Chondrocyte (in vitro differentiated cells): ENCODE results near the gene ANKRD11. TPM values are rescaled to one million over a fixed set of nuclear protein-coding genes. Genes with fewer than 3 reads are reported as not detected.

Experiments
- DNase-seq: peaks from one replicate; pipeline ENCODE4 v3.0.0; 2021; ENCODE audit warnings: mixed read lengths, low spot score
- H3K27ac Mint-ChIP-seq: one replicate; pipeline ENCODE4 v1.8.0; 2021; ENCODE audit warnings: mild to moderate bottlenecking, moderate library complexity, mixed read lengths; ENCODE audit not compliant: unreplicated experiment
- H3K27me3 Mint-ChIP-seq: 2 replicates; pipeline ENCODE4 v1.8.0; 2021; ENCODE audit warnings: low read depth, mixed read lengths
- H3K36me3 Mint-ChIP-seq: 2 replicates; pipeline ENCODE4 v1.8.0; 2021; ENCODE audit warnings: low read depth, mixed read lengths
- H3K4me1 Mint-ChIP-seq: 2 replicates; pipeline ENCODE4 v1.8.0; 2021; ENCODE audit warnings: low read depth, mild to moderate bottlenecking, mixed read lengths
- H3K4me3 Mint-ChIP-seq: one replicate; pipeline ENCODE4 v1.8.0; 2021; ENCODE audit warnings: mild to moderate bottlenecking, moderate library complexity, mixed read lengths; ENCODE audit not compliant: unreplicated experiment
- H3K9me3 Mint-ChIP-seq: 2 replicates; pipeline ENCODE4 v1.8.0; 2021; ENCODE audit warnings: low read depth, mixed read lengths
- CTCF ChIP-seq: fragments of 200-600 bp; sonication (generic); IDR thresholded peaks from 2 replicates; pipeline ENCODE4 v1.5.0; 2021; ENCODE audit warnings: antibody characterized with exemption, mild to moderate bottlenecking, moderate library complexity
- total RNA-seq: library from RNA; stranded (reverse); gene quantifications from 3 replicates; pipeline ENCODE4 v1.2.1, GENCODE V29; 2021

Gene ANKRD11
- total RNA-seq, 1 donor from 2014 or later = 180 TPM

GRCh38 chr16:89525146-89525913 is 35.0 kb upstream of the ANKRD11 start:
- no peak for DNase-seq
- Mint-ChIP-seq H3K9me3 (no peaks in the 10 kb centered on the region), H3K27me3 (no peaks in the 10 kb centered on the region), H3K4me3 (no peak overlapping the region), H3K27ac (no peak overlapping the region), H3K36me3 (peaks cover 32% of the 10 kb centered on the region), H3K4me1 (no peaks in the 10 kb centered on the region)
- TF ChIP-seq CTCF = no peak

GRCh38 chr16:89523680-89524344 is 33.5 kb upstream of the ANKRD11 start:
- no peak overlapping the region for H3K4me3 Mint-ChIP-seq
- no peaks in the 10 kb centered on the region for H3K9me3 Mint-ChIP-seq
- H3K4me1 Mint-ChIP-seq = no peaks in the 10 kb centered on the region
- no peaks in the 10 kb centered on the region for H3K27me3 Mint-ChIP-seq
- no peak for TF ChIP-seq CTCF
- no peak for DNase-seq
- H3K36me3 Mint-ChIP-seq = peaks cover 29% of the 10 kb centered on the region
- H3K27ac Mint-ChIP-seq = no peak overlapping the region

GRCh38 chr16:89522287-89522686 is 31.9 kb upstream of the ANKRD11 start:
- DNase-seq = no peak

GRCh38 chr16:89519881-89520280 is 29.5 kb upstream of the ANKRD11 start:
- no peaks in the 10 kb centered on the region for H3K27me3 Mint-ChIP-seq
- no peak for TF ChIP-seq CTCF
- no peak overlapping the region for H3K27ac Mint-ChIP-seq
- no peak overlapping the region for H3K4me3 Mint-ChIP-seq
- no peak for DNase-seq
- H3K36me3 Mint-ChIP-seq = peaks cover 30% of the 10 kb centered on the region
- no peaks in the 10 kb centered on the region for H3K9me3 Mint-ChIP-seq
- no peaks in the 10 kb centered on the region for H3K4me1 Mint-ChIP-seq

More at GRCh38 chr16:89522287-89522686, 31.9 kb upstream of the ANKRD11 start:
- no peak overlapping the region for H3K27ac Mint-ChIP-seq
- no peak for TF ChIP-seq CTCF
- H3K4me3 Mint-ChIP-seq = no peak overlapping the region
- no peaks in the 10 kb centered on the region for H3K4me1 Mint-ChIP-seq
- H3K27me3 Mint-ChIP-seq = no peaks in the 10 kb centered on the region
- no peaks in the 10 kb centered on the region for H3K9me3 Mint-ChIP-seq
- peaks cover 34% of the 10 kb centered on the region for H3K36me3 Mint-ChIP-seq

- H3K36me3 Mint-ChIP-seq = peaks cover 29% of the 10 kb centered on the region
- H3K9me3 Mint-ChIP-seq = no peaks in the 10 kb centered on the region
- no peak overlapping the region for H3K4me3 Mint-ChIP-seq
- H3K27ac Mint-ChIP-seq = no peak overlapping the region
- no peak for DNase-seq
- no peak for TF ChIP-seq CTCF
- no peaks in the 10 kb centered on the region for H3K4me1 Mint-ChIP-seq
- H3K27me3 Mint-ChIP-seq = no peaks in the 10 kb centered on the region
Measured at GRCh38 chr16:89517128-89517527, 26.8 kb upstream of the ANKRD11 start.
